Endothelial cell (in vitro differentiated cells): Measurements from ENCODE around the gene MKRN3. TPM values are rescaled to one million over a fixed set of nuclear protein-coding genes. Genes with fewer than 3 reads are reported as not detected.

ENCODE experiments used
- DNase-seq: peaks from one replicate; pipeline ENCODE4 v3.0.0; 2021; ENCODE audit warnings: low spot score
- H3K27ac Mint-ChIP-seq: one replicate; pipeline ENCODE4 v1.8.0; 2021; ENCODE audit warnings: mixed read lengths, inconsistent platforms; ENCODE audit not compliant: unreplicated experiment
- H3K27me3 Mint-ChIP-seq: one replicate; pipeline ENCODE4 v1.8.0; 2021; ENCODE audit warnings: mild to moderate bottlenecking, moderate library complexity, mixed read lengths, inconsistent platforms; ENCODE audit not compliant: unreplicated experiment
- H3K36me3 Mint-ChIP-seq: one replicate; pipeline ENCODE4 v1.8.0; 2021; ENCODE audit warnings: mild to moderate bottlenecking, low read depth, mixed read lengths, inconsistent platforms; ENCODE audit not compliant: unreplicated experiment
- H3K4me1 Mint-ChIP-seq: one replicate; pipeline ENCODE4 v1.8.0; 2021; ENCODE audit warnings: mild to moderate bottlenecking, mixed read lengths, inconsistent platforms; ENCODE audit not compliant: unreplicated experiment
- H3K4me3 Mint-ChIP-seq: one replicate; pipeline ENCODE4 v1.8.0; 2021; ENCODE audit warnings: mild to moderate bottlenecking, mixed read lengths, inconsistent platforms; ENCODE audit not compliant: unreplicated experiment
- H3K9me3 Mint-ChIP-seq: one replicate; pipeline ENCODE4 v1.8.0; 2021; ENCODE audit warnings: mixed read lengths, inconsistent platforms; ENCODE audit not compliant: unreplicated experiment
- CTCF ChIP-seq: fragments of 200-600 bp; sonication (generic); IDR thresholded peaks from one replicate; pipeline ENCODE4 v1.5.0; 2021; ENCODE audit warnings: antibody characterized with exemption; ENCODE audit not compliant: unreplicated experiment
- total RNA-seq: library from RNA; stranded (reverse); fragmentation: NEBNext Ultra II Directional; extraction: Animal tissue kit (Norgen Biotek cat#: 25700); gene quantifications from one replicate; pipeline ENCODE4 v1.2.1, GENCODE V29; 2021; ENCODE audit not compliant: unreplicated experiment

Gene MKRN3
- total RNA-seq, 1 donor from 2014 or later: 0.85 TPM

DNA sequence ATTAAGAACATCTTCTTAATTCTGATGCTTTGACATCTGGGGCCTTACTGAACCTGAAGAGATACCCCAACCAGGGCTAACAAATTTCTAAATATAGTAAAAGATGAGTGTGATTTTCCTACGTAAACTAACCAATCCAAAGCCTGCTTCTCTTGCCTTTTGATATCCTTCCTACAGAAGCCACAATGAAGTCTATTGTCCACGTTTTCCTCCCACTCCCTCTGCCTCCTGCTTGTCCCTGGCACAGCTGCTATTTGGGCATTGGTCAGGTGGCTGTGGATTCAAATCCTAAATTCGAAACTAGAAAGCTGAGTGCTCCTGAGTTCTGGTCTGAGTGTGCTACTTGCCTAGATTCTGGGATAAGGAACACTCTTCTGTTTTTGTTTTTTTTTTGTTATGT is 17.4 kb upstream of the MKRN3 start:
- Mint-ChIP-seq H3K4me1 (no peaks in the 10 kb centered on the region), H3K27me3 (no peaks in the 10 kb centered on the region), H3K9me3 (no peaks in the 10 kb centered on the region), H3K27ac (no peak overlapping the region), H3K36me3 (no peaks in the 10 kb centered on the region), H3K4me3 (no peak overlapping the region)
- TF ChIP-seq CTCF: no peak
- DNase-seq: no peak

DNA sequence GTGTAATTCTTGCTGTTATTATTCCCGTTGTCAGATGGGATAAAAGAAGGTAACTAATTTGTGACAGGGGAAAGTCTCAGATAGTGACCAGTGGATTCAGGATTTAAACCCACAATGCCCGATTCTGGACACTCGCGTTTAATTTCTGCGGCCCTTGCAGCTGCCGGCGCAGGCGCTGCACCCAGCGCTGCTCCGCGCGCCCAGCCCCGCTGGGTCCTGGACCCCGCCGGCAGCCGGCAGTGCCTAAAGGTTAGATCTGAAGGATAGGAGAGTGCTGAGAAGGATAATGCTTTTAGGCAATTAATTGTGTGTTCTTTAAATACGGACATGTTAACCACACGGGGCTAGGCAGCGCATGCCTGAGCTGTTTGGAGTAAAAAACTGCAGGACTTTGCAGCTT is 3.6 kb upstream of the MKRN3 start:
- DNase-seq: no peak
- TF ChIP-seq CTCF: no peak
- Mint-ChIP-seq H3K9me3 (peaks cover 10% of the 10 kb centered on the region), H3K4me1 (no peaks in the 10 kb centered on the region), H3K4me3 (no peak overlapping the region), H3K27ac (no peak overlapping the region), H3K27me3 (peaks cover 2% of the 10 kb centered on the region), H3K36me3 (peaks cover 6% of the 10 kb centered on the region)

DNA sequence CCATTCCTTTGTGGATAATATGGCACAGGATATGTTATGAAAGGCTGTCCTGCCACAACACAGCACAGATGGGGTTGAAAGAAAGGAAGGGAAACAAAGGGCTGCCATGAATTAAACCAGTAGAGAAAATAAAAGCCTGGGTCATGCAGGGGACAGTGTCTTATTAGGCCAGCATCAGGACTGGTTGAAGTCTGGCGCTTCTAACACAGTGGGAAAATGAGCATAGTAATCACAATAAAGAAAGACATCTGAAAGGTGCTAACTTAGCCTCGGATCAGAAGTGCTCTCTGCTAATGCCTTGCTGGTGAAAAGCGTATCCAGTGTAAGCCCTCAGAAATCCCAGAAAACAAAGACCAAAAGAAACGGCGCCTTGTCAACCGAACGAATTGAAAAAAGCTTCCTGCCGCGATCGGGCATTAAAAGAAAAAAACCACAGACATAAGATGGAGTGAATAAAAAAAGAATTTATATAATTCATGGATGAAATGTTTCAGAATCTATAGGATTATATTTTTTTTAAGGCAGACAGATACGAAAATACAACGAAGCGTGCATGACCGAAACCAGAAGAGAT is 566 bp upstream of the MKRN3 start:
- Mint-ChIP-seq H3K9me3 (peaks cover 14% of the 10 kb centered on the region), H3K4me1 (no peaks in the 10 kb centered on the region)

GRCh38 chr15:23566071-23566554 is 639 bp downstream of the MKRN3 start:
- H3K9me3 Mint-ChIP-seq: peaks cover 14% of the 10 kb centered on the region

More for the DNA sequence above, 566 bp upstream of the MKRN3 start:
- peak overlapping the region; percentile 86 for H3K27ac Mint-ChIP-seq
- peaks cover 10% of the 10 kb centered on the region for H3K36me3 Mint-ChIP-seq
- peak overlapping the region; percentile 85 for H3K4me3 Mint-ChIP-seq
- DNase-seq: no peak
- no peak for TF ChIP-seq CTCF
- H3K27me3 Mint-ChIP-seq: peaks cover 7% of the 10 kb centered on the region

More at GRCh38 chr15:23566071-23566554, 639 bp downstream of the MKRN3 start:
- peaks cover 10% of the 10 kb centered on the region for H3K36me3 Mint-ChIP-seq
- TF ChIP-seq CTCF: no peak
- no peak overlapping the region for H3K27ac Mint-ChIP-seq
- H3K4me1 Mint-ChIP-seq: no peaks in the 10 kb centered on the region
- peak overlapping the region; percentile 69 for H3K4me3 Mint-ChIP-seq
- peaks cover 7% of the 10 kb centered on the region for H3K27me3 Mint-ChIP-seq
- no peak for DNase-seq
